ENCODE data around the gene PRR3.
"Not testable (repeated sequence)": the region's sequence is repeated elsewhere in the genome, so short reads cannot be mapped to it uniquely, and the experiment has no call there.

The PRR3 gene

GRCh38 chr6:30515106-30515505 lies 42.0 kb upstream of the PRR3 start:
- no peak for ATAC-seq

GRCh38 chr6:30515944-30516753 lies 40.9 kb upstream of the PRR3 start:
- peak; percentile 95 for ATAC-seq
- TF ChIP-seq CSDC2 (CRISPR knock-in tag; IDR thresholded peaks at IDR 0.05) (no peak), ZFP3 (CRISPR knock-in tag; IDR thresholded peaks at IDR 0.05) (0 out of 2 replicates have a peak, but pooled peaks have one; percentile 13), RARB (CRISPR knock-in tag; IDR thresholded peaks at IDR 0.05) (0 out of 2 replicates have a peak, but pooled peaks have one; percentile 22)

More at GRCh38 chr6:30515106-30515505, 42.0 kb upstream of the PRR3 start:
- TF ChIP-seq SNAI2 (CRISPR knock-in tag; IDR thresholded peaks at IDR 0.05) (no peak), ZNF70 (CRISPR knock-in tag; IDR thresholded peaks at IDR 0.05) (no peak), OSR1 (CRISPR knock-in tag; IDR thresholded peaks at IDR 0.05) (no peak), ZNF8 (CRISPR knock-in tag; IDR thresholded peaks at IDR 0.05) (no peak), GLIS3 (CRISPR knock-in tag; IDR thresholded peaks at IDR 0.05) (no peak), ZFP3 (CRISPR knock-in tag; IDR thresholded peaks at IDR 0.05) (no peak), RARB (CRISPR knock-in tag; IDR thresholded peaks at IDR 0.05) (no peak), TCF4 (CRISPR knock-in tag; IDR thresholded peaks at IDR 0.05; ENCODE audit: borderline replicate concordance) (no peak), CSRNP3 (CRISPR knock-in tag; IDR thresholded peaks at IDR 0.05) (no peak), CSDC2 (CRISPR knock-in tag; IDR thresholded peaks at IDR 0.05) (no peak), CREB5 (CRISPR knock-in tag; IDR thresholded peaks at IDR 0.05; ENCODE audit: low read depth) (no peak), TSHZ2 (CRISPR knock-in tag; IDR thresholded peaks at IDR 0.05) (no peak), PPARA (CRISPR knock-in tag; IDR thresholded peaks at IDR 0.05; ENCODE audit: borderline replicate concordance) (no peak), TOX (CRISPR knock-in tag; IDR thresholded peaks at IDR 0.05; ENCODE audit: borderline replicate concordance) (no peak), ZC3H10 (CRISPR knock-in tag; IDR thresholded peaks at IDR 0.05) (no peak), ZFP30 (CRISPR knock-in tag; IDR thresholded peaks at IDR 0.05) (no peak)

GRCh38 chr6:30516754-30517076 lies 40.4 kb upstream of the PRR3 start:
- ATAC-seq: not testable (repeated sequence)

GRCh38 chr6:30517767-30518504 lies 39.2 kb upstream of the PRR3 start:
- ATAC-seq: not testable (repeated sequence)

GRCh38 chr6:30518505-30519145 lies 38.5 kb upstream of the PRR3 start:
- ATAC-seq: not testable (repeated sequence)

- TF ChIP-seq ARNTL (CRISPR knock-in tag; IDR thresholded peaks at IDR 0.05; ENCODE audit: borderline replicate concordance, low read depth) (no peak), CSRNP3 (CRISPR knock-in tag; IDR thresholded peaks at IDR 0.05) (no peak), POU6F1 (CRISPR knock-in tag; IDR thresholded peaks at IDR 0.05; ENCODE audit: borderline replicate concordance, low read depth) (no peak), TSHZ2 (CRISPR knock-in tag; IDR thresholded peaks at IDR 0.05) (no peak), BACH2 (CRISPR knock-in tag; IDR thresholded peaks at IDR 0.05; ENCODE audit: borderline replicate concordance) (no peak), ZNF8 (CRISPR knock-in tag; IDR thresholded peaks at IDR 0.05) (no peak), ZFP30 (CRISPR knock-in tag; IDR thresholded peaks at IDR 0.05) (no peak)
- no peak for ATAC-seq
These were observed 36.6 kb upstream of the PRR3 start for GRCh38 chr6:30520522-30520921.
